ENCODE measurements around the gene ADAMTS15.
A peak's percentile ranks its signal among the peaks of the same experiment; 100 is the strongest.

Gene ADAMTS15

DNA sequence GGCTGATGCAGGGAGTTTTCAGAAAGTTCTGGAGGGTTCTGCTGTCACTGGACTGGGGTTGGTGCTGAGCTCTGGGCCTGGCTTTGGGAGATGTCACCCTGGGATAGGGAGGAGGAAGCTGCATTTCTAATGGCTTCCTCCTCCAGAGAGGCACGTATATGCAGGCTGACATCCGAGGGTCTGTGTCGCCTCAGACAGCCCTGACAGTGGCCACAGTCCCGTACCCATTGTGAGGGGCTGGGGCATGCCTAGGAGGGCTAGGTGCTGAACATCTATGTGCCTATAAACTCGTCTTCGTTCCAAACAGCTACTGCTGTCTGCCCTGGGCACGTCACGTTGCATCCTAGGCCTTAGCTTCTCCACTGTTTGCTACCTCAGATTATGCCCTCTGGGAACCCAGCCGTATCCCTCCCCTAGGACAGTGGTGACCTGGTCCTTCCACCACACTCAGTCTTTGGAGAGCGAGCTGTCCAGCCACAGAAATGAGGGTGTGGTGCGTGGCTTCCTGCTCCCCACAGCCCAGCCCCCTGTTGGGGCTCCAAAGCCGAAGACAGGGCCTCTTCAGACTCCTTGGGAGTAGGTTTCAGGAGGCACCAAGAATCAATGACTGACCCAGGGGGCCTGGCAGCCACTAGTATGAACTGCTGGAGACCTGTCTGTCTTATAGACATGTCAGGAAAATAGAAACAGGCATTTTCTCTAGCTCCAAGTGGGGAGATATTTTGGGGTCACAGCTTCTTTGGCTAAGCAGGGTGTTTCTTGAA lies 26.4 kb downstream of the ADAMTS15 start:
- H3K36me3 ChIP-seq (ENCODE audit: control insufficient read depth, insufficient read depth, low read length) = no peaks in the 10 kb centered on the region
- no peak overlapping the region for H3K27ac ChIP-seq
- no peak overlapping the region for H3K4me3 ChIP-seq (ENCODE audit: low read depth, low read length)
- H3K4me1 ChIP-seq = peaks cover 5% of the 10 kb centered on the region
- no peak overlapping the region for H3K9ac ChIP-seq
- no peaks in the 10 kb centered on the region for H3K9me3 ChIP-seq (ENCODE audit: control insufficient read depth, low read length)
- no peak overlapping the region for H3K4me2 ChIP-seq (ENCODE audit: low read length)
- H3K79me2 ChIP-seq = no peaks in the 10 kb centered on the region
- no peaks in the 10 kb centered on the region for H3K27me3 ChIP-seq (ENCODE audit: control insufficient read depth, insufficient read depth, low read length)
- no peak overlapping the region for H2AFZ ChIP-seq
- TF ChIP-seq, protein P1, sequence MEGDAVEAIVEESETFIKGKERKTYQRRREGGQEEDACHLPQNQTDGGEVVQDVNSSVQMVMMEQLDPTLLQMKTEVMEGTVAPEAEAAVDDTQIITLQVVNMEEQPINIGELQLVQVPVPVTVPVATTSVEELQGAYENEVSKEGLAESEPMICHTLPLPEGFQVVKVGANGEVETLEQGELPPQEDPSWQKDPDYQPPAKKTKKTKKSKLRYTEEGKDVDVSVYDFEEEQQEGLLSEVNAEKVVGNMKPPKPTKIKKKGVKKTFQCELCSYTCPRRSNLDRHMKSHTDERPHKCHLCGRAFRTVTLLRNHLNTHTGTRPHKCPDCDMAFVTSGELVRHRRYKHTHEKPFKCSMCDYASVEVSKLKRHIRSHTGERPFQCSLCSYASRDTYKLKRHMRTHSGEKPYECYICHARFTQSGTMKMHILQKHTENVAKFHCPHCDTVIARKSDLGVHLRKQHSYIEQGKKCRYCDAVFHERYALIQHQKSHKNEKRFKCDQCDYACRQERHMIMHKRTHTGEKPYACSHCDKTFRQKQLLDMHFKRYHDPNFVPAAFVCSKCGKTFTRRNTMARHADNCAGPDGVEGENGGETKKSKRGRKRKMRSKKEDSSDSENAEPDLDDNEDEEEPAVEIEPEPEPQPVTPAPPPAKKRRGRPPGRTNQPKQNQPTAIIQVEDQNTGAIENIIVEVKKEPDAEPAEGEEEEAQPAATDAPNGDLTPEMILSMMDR (IDR thresholded peaks at IDR 0.05) = no peak

DNA sequence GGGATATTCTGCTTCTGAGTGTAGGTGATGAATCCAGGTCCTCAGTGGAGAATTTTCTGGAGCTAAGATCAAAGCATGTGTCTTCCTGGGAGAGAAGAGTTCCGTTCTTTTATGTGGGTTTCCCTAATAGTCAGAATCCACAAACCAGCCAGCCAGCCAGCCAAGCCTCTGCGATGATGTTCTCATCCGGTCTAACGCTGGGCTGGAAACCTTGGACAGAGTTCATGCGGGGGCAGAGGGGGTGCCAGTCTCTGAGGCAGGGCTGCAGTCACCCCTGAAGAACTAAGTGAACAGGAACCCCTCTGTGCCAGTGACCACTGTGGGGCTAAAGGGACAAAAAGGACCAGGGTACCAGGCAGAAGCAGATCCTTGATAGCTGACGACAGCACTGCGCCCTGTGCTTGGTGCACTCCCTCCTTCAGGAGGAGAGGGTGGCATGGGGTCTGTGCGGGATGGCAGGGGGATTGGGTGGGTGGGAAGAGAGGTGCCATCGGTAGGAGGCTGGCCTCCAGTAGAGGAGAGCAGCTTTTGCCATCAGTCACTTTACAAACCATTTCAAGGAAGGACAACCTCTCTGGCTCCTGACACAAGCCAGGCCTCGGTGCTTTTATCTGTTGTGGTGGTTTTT lies 27.1 kb downstream of the ADAMTS15 start:
- Histone ChIP-seq H3K27me3 (ENCODE audit: control insufficient read depth, insufficient read depth, low read length) (no peaks in the 10 kb centered on the region), H3K9me3 (ENCODE audit: control insufficient read depth, low read length) (no peaks in the 10 kb centered on the region), H3K4me1 (peaks cover 5% of the 10 kb centered on the region), H3K4me2 (ENCODE audit: low read length) (no peak overlapping the region), H3K36me3 (ENCODE audit: control insufficient read depth, insufficient read depth, low read length) (no peaks in the 10 kb centered on the region), H3K9ac (no peak overlapping the region), H3K79me2 (no peaks in the 10 kb centered on the region), H3K27ac (no peak overlapping the region), H2AFZ (no peak overlapping the region), H3K4me3 (ENCODE audit: low read depth, low read length) (no peak overlapping the region)
- TF ChIP-seq, protein P1 (IDR thresholded peaks at IDR 0.05) = no peak

DNA sequence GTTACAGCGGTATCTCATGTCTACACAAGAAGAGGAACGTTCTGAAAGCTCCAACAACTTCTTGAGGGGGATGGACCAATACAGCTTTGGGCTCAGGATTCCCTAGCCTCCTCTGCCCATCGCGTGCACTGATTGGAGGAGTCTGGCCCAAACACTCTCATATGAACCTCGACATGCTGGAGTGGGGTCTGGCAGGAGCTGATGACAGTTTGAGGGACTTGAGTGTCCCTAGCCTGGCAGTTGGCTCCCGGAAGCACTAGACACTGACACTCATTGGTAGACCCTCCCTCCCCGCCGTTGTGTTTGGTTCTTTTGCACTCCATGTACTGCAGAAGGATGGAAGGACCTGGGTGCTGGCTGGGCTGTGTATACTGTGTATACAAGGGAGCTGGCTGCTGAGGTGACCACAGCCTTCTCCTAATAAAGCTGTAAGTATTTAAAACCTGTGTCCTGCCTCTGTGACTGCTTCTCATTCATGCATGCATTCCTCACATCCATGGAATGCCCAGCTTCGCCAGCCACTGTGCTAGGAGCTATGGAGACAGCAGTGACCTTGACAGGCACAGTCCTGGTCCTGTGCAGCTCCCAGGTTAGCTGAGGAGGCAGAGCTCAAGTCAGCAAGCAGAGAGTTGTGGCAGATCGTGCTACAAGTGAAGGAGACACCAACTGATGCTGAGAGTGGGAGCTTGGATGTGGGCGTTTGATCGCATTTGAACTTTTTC lies 27.9 kb downstream of the ADAMTS15 start:
- TF ChIP-seq, protein P1 (IDR thresholded peaks at IDR 0.05) = no peak
- H3K9ac ChIP-seq = no peak overlapping the region
- no peaks in the 10 kb centered on the region for H3K27me3 ChIP-seq (ENCODE audit: control insufficient read depth, insufficient read depth, low read length)
- no peak overlapping the region for H2AFZ ChIP-seq
- no peak overlapping the region for H3K27ac ChIP-seq
- no peaks in the 10 kb centered on the region for H3K79me2 ChIP-seq
- no peak overlapping the region for H3K4me2 ChIP-seq (ENCODE audit: low read length)
- H3K9me3 ChIP-seq (ENCODE audit: control insufficient read depth, low read length) = no peaks in the 10 kb centered on the region
- H3K36me3 ChIP-seq (ENCODE audit: control insufficient read depth, insufficient read depth, low read length) = no peaks in the 10 kb centered on the region
- peaks cover 5% of the 10 kb centered on the region for H3K4me1 ChIP-seq
- H3K4me3 ChIP-seq (ENCODE audit: low read depth, low read length) = no peak overlapping the region

DNA sequence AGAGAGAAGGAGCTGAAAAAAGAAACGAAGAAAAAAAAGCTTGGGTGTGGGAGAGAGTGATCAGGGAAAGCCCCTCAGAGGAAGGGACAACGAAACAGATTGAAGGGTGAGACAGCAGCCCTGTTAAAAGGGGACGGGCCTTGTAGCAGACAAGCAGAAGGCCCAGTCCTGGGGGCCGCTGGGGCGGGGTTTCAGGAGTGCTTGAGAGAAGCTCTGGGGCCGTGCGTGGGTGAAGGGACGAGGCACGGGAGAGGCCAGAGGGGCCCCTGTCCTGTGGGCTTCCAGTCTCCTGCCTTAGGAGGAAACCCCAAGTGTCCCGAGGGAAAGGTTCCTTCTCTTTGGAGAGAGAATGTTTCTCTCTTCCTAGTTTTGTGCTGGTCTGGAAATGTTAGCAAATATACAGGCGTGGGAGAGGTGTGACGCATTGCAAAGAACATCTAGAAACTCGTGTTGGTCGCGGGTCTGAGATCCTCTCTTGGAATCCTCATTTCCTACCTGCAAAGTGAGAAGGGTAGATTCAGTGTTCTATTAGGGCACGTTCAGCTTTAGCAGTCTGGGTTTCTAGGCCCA lies 28.6 kb downstream of the ADAMTS15 start:
- Histone ChIP-seq H3K79me2 (no peaks in the 10 kb centered on the region), H3K4me3 (ENCODE audit: low read depth, low read length) (no peak overlapping the region), H3K9me3 (ENCODE audit: control insufficient read depth, low read length) (no peaks in the 10 kb centered on the region), H3K27ac (peak overlapping the region; percentile 63), H3K4me1 (peaks cover 5% of the 10 kb centered on the region), H2AFZ (no peak overlapping the region), H3K4me2 (ENCODE audit: low read length) (no peak overlapping the region), H3K36me3 (ENCODE audit: control insufficient read depth, insufficient read depth, low read length) (no peaks in the 10 kb centered on the region), H3K9ac (no peak overlapping the region), H3K27me3 (ENCODE audit: control insufficient read depth, insufficient read depth, low read length) (no peaks in the 10 kb centered on the region)
- TF ChIP-seq, protein P1 (IDR thresholded peaks at IDR 0.05) = no peak

All from parathyroid adenoma (tissue), 2 donors.